Esophagus squamous epithelium (tissue), 5 donors: Measurements from ENCODE around the gene PRPH. TPM values are rescaled to one million over a fixed set of nuclear protein-coding genes. Genes with fewer than 3 reads are reported as not detected.

Source experiments
- DNase-seq: peaks from one replicate; lab custom pipeline; 2025; lab: John Stamatoyannopoulos, UW
- H3K27ac ChIP-seq, 4 donors: fragments of 200-600 bp; sonication (generic); one replicate each; pipeline ENCODE4 v1.5.1; 2016 to 2019; ENCODE audit warnings: mild to moderate bottlenecking in 1 of 4
- H3K27me3 ChIP-seq, 4 donors: fragments of 200-600 bp; sonication (generic); 1 replicate in 3 of 4; 2 replicates in 1 of 4; pipeline versions ENCODE4 v1.5.1 to v1.6.0; 2017 to 2021; ENCODE audit warnings: antibody characterized with exemption in 1 of 4
- H3K36me3 ChIP-seq, 3 donors: fragments of 200-600 bp; sonication (generic); one replicate each; pipeline ENCODE4 v1.5.1; 2016 to 2019
- H3K4me1 ChIP-seq, 3 donors: fragments of 200-600 bp; sonication (generic); one replicate each; pipeline ENCODE4 v1.5.1; 2017 to 2019
- H3K4me3 ChIP-seq, 4 donors: fragments of 200-600 bp; sonication (generic); 1 replicate in 3 of 4; 2 replicates in 1 of 4; pipeline ENCODE4 v1.5.1; 2016 to 2019; ENCODE audit warnings: mild to moderate bottlenecking in 2 of 4, moderate library complexity in 1 of 4
- H3K9me3 ChIP-seq, 3 donors: fragments of 200-600 bp; sonication (generic); one replicate each; pipeline ENCODE4 v1.5.1; 2016 to 2019
- CTCF ChIP-seq, 6 experiments: fragments of 450-650 bp in 4 of 6; fragments of 200-600 bp in 2 of 6; sonication (generic) in 2 of 6; IDR thresholded peaks; one replicate each; pipeline ENCODE4 v1.5.1; 2016 to 2019; ENCODE audit warnings: antibody characterized with exemption in 6 of 6, mild to moderate bottlenecking in 4 of 6, moderate library complexity in 4 of 6
- POLR2A ChIP-seq, 4 donors: fragments of 450-650 bp; IDR thresholded peaks; one replicate each; pipeline ENCODE4 v1.6.1; 2017; ENCODE audit warnings: antibody characterized with exemption in 4 of 4, mild to moderate bottlenecking in 4 of 4, moderate library complexity in 3 of 4
- WGBS, 2 donors: methylation state at CpG; one replicate each; pipeline ENCODE4 v1.1.5; 2018; 5-methylcytosine and 5-hydroxymethylcytosine counted together
- intact Hi-C: fragments of 100-400 bp; cut with DNase I; formaldehyde crosslinking; loops from one replicate; pipeline ENCODE4 v1.15.0; 2022
- total RNA-seq, 4 donors: library from RNA; depleted of rRNA; stranded (reverse); fragments of >200 nt; gene quantifications; one replicate each; pipeline ENCODE4 v1.1.0, GENCODE V29; 2016
- donor health status: DM: yes; HTN: yes; CAD: no.

The PRPH gene
- total RNA-seq, 4 donors from 2014 or later = 0.57 TPM; not detected in 3

- Histone ChIP-seq H3K27me3 (peaks cover 20 to 88% (median 35%) of the 10 kb centered on the region in 4 donors), H3K9me3 (no peaks in the 10 kb centered on the region), H3K4me1 (peaks cover 27 to 53% (median 32%) of the 10 kb centered on the region in 3 donors), H3K36me3 (no peaks in the 10 kb centered on the region), H3K4me3 (peak overlapping the region in 3 of 4 donors; percentile 9 to 58 (median 30)), H3K27ac (no peak overlapping the region)
- no peak for TF ChIP-seq POLR2A (IDR thresholded peaks at IDR 0.05)
- no peak for TF ChIP-seq CTCF (IDR thresholded peaks at IDR 0.05)
- DNase-seq = no peak
- 0% methylated on average over 11 to 22 of the region's 77 CpGs for WGBS, 2 donors
- intact Hi-C loops = no loop called here
These were observed 2.1 kb downstream of the PRPH start for GRCh38 chr12:49296836-49297694.

- WGBS, 2 donors = 0 to 17% methylated on average over 4 of the region's 8 CpGs
- Histone ChIP-seq H3K4me3 (peak overlapping the region in 2 of 4 donors; percentile 30 to 58), H3K9me3 (no peaks in the 10 kb centered on the region), H3K27ac (no peak overlapping the region), H3K27me3 (peaks cover 20 to 94% (median 35%) of the 10 kb centered on the region in 4 donors), H3K36me3 (no peaks in the 10 kb centered on the region), H3K4me1 (peaks cover 27 to 50% (median 31%) of the 10 kb centered on the region in 3 donors)
- TF ChIP-seq POLR2A (IDR thresholded peaks at IDR 0.05) (no peak), CTCF (IDR thresholded peaks at IDR 0.05) (no peak)
- no peak for DNase-seq
- intact Hi-C loops = no loop called here
These were observed 2.7 kb downstream of the PRPH start for GRCh38 chr12:49297695-49298060.

GRCh38 chr12:49298160-49298559, 3.2 kb downstream of the PRPH start:
- peaks cover 20 to 98% (median 35%) of the 10 kb centered on the region in 4 donors for H3K27me3 ChIP-seq
- 53 to 59% methylated on average over 3 to 6 of the region's 6 CpGs for WGBS, 2 donors
- no peak for DNase-seq
- peak in 1 of 6 experiments; percentile 6 for TF ChIP-seq CTCF (IDR thresholded peaks at IDR 0.05)
- no peak for TF ChIP-seq POLR2A (IDR thresholded peaks at IDR 0.05)
- H3K9me3 ChIP-seq = no peaks in the 10 kb centered on the region
- intact Hi-C loops = no loop called here
- no peaks in the 10 kb centered on the region for H3K36me3 ChIP-seq
- H3K4me3 ChIP-seq = no peak overlapping the region
- peaks cover 22 to 45% (median 26%) of the 10 kb centered on the region in 3 donors for H3K4me1 ChIP-seq
- no peak overlapping the region for H3K27ac ChIP-seq

GRCh38 chr12:49301760-49302159, 6.8 kb downstream of the PRPH start:
- intact Hi-C loops = no loop called here
- DNase-seq = no peak
- H3K4me3 ChIP-seq = no peak overlapping the region
- no peaks in the 10 kb centered on the region for H3K36me3 ChIP-seq
- H3K9me3 ChIP-seq = no peaks in the 10 kb centered on the region
- peaks cover 3 to 90% (median 20%) of the 10 kb centered on the region in 4 donors for H3K27me3 ChIP-seq
- H3K4me1 ChIP-seq = peaks cover 9 to 15% (median 11%) of the 10 kb centered on the region in 3 donors
- no peak overlapping the region for H3K27ac ChIP-seq
- no peak for TF ChIP-seq CTCF (IDR thresholded peaks at IDR 0.05)
- TF ChIP-seq POLR2A (IDR thresholded peaks at IDR 0.05) = no peak
- WGBS, 2 donors = 59 to 66% methylated on average over 4 of the region's 4 CpGs

GRCh38 chr12:49304161-49304560, 9.2 kb downstream of the PRPH start:
- Histone ChIP-seq H3K27ac (no peak overlapping the region), H3K9me3 (no peaks in the 10 kb centered on the region), H3K36me3 (no peaks in the 10 kb centered on the region), H3K4me3 (no peak overlapping the region), H3K27me3 (peaks cover 0 to 80% (median under 1%) of the 10 kb centered on the region in 4 donors), H3K4me1 (no peaks in the 10 kb centered on the region)
- no peak for TF ChIP-seq POLR2A (IDR thresholded peaks at IDR 0.05)
- TF ChIP-seq CTCF (IDR thresholded peaks at IDR 0.05) = no peak
- intact Hi-C loops = no loop called here
- 74 to 88% methylated on average over 2 of the region's 2 CpGs for WGBS, 2 donors
- DNase-seq = no peak
